ENCODE measurements around the gene TMEM38B.

- no peak for TF ChIP-seq CTCF (IDR thresholded peaks at IDR 0.05)
- no peak for TF ChIP-seq POLR2A (IDR thresholded peaks at IDR 0.05)
These were observed 15.6 kb upstream of the TMEM38B start for GRCh38 chr9:105678781-105679180.

Measured in adrenal gland (tissue), 5 donors.